ENCODE data around the gene PYM1. TPM values are rescaled to one million over a fixed set of nuclear protein-coding genes. Genes with fewer than 3 reads are reported as not detected.

PYM1 gene
- total RNA-seq, 1 experiment from 2014 or later: 58.9 TPM

GRCh38 chr12:55861871-55862270 lies 65.8 kb downstream of the PYM1 start:
- no peak overlapping the region for H3K27ac Mint-ChIP-seq
- no peaks in the 10 kb centered on the region for H3K79me1 ChIP-seq (ENCODE audit: insufficient read depth, low read depth, low read length, poor library complexity, severe bottlenecking)
- H3T11ph ChIP-seq (ENCODE audit: low read length): no peak overlapping the region
- H3K4me1 Mint-ChIP-seq: no peaks in the 10 kb centered on the region
- no peak overlapping the region for H3K4me3 Mint-ChIP-seq
- WGBS (ENCODE audit: extremely low coverage, insufficient read length, low lambda C conversion rate): no CpG with 5 or more reads among the region's 3 CpGs
- H2BK12ac ChIP-seq (ENCODE audit: insufficient read length, low read depth, low read length): no peak overlapping the region
- no peak overlapping the region for H3K9ac ChIP-seq (ENCODE audit: extremely low read depth, insufficient read length, low read length)
- H3K36me3 Mint-ChIP-seq (ENCODE audit: insufficient read depth in 1 of 3, low read depth in 3 of 3): peaks cover 0 to 4% (median 0%) of the 10 kb centered on the region in 3 experiments; a peak in 1 of 7 replicates
- H3K9me3 Mint-ChIP-seq: peaks cover 5% of the 10 kb centered on the region in 2 experiments
- no peak overlapping the region for H4K8ac ChIP-seq (replicated peaks; ENCODE audit: insufficient read length, low read depth, low read length)
- H4K91ac ChIP-seq (ENCODE audit: insufficient read length, low read depth, low read length): no peak overlapping the region
- no peak overlapping the region for H3K56ac ChIP-seq (ENCODE audit: insufficient read length, low read depth, low read length)
- H3K79me2 ChIP-seq (ENCODE audit: insufficient read depth, low read length): no peaks in the 10 kb centered on the region
- H2BK5ac ChIP-seq (ENCODE audit: insufficient read length, low read length): no peak overlapping the region
- no peak overlapping the region for H3K27ac ChIP-seq (ENCODE audit: insufficient read length, low read depth, low read length)
- no peak overlapping the region for H2BK20ac ChIP-seq (ENCODE audit: low read depth, low read length, poor library complexity, severe bottlenecking)
- no peak overlapping the region for H3K4ac ChIP-seq (ENCODE audit: low read depth, low read length)
- H3K23ac ChIP-seq (ENCODE audit: insufficient read length, low read depth, low read length): no peak overlapping the region
- no peak for DNase-seq
- no peak overlapping the region for H2AK5ac ChIP-seq (ENCODE audit: insufficient read length, low read length)
- H3K18ac ChIP-seq (ENCODE audit: insufficient read length, low read depth, low read length): no peak overlapping the region
- no peaks in the 10 kb centered on the region for H3K9me3 ChIP-seq (ENCODE audit: control insufficient read depth, low read depth, low read length)
- H4K5ac ChIP-seq (ENCODE audit: insufficient read length, low read depth, low read length): no peak overlapping the region
- no peaks in the 10 kb centered on the region for H3K23me2 ChIP-seq (ENCODE audit: insufficient read length, low read depth, low read length, poor library complexity, severe bottlenecking)
- no peak overlapping the region for H2AFZ ChIP-seq (ENCODE audit: low read length)
- no peaks in the 10 kb centered on the region for H3K4me1 ChIP-seq (ENCODE audit: insufficient read depth, low read length)
- H4K20me1 ChIP-seq (ENCODE audit: control insufficient read depth, insufficient read depth, insufficient read length): no peaks in the 10 kb centered on the region
- H3K27me3 ChIP-seq (ENCODE audit: insufficient read depth, low read length): no peaks in the 10 kb centered on the region
- H3K14ac ChIP-seq (ENCODE audit: insufficient read depth, low read length): no peak overlapping the region
- no peak overlapping the region for H2BK120ac ChIP-seq (ENCODE audit: low read depth, low read length, poor library complexity, severe bottlenecking)
- no peak overlapping the region for H3K4me2 ChIP-seq (ENCODE audit: insufficient read depth, insufficient read length, low read length)
- no peak for TF ChIP-seq CTCF (conservative IDR thresholded peaks at IDR 0.05)
- H3K27me3 Mint-ChIP-seq (ENCODE audit: low read depth): no peaks in the 10 kb centered on the region; the same call in 1 of the 2 replicates
- H2BK15ac ChIP-seq (ENCODE audit: low read depth, low read length): no peak overlapping the region
